Measurements from ENCODE around the gene VAV2.

GRCh38 chr9:133739408-133740280 is 252.5 kb downstream of the VAV2 start:
- no peak for TF ChIP-seq CTCF (IDR thresholded peaks at IDR 0.05; ENCODE audit: low read depth, low read length, missing input control)
- TF ChIP-seq REST (IDR thresholded peaks at IDR 0.05), result peak; percentile 95
- peak; percentile 42 to 46 for TF ChIP-seq RAD21 (IDR thresholded peaks at IDR 0.05)
- peak; percentile 99 for TF ChIP-seq HNF4A (conservative IDR thresholded peaks at IDR 0.05)
- TF ChIP-seq TAF1 (conservative IDR thresholded peaks at IDR 0.05), result peak; percentile 98
- peak; percentile 77 for TF ChIP-seq ZBTB33 (IDR thresholded peaks at IDR 0.05)
